HL-60 (cell line): ENCODE results near the gene CDH20.

Source experiments
- DNase-seq, 2 experiments: peaks; one replicate each; pipeline ENCODE4 v3.0.0-alpha.2; 2010 to 2020; ENCODE audit warnings: low read depth in 1 of 2, low spot score in 1 of 2
- H3K27ac ChIP-seq: fragments of 250-450 bp; sonication (Bioruptor Pico); replicated peaks from 2 replicates; pipeline ENCODE4 v1.5.1; 2020; ENCODE audit warnings: mild to moderate bottlenecking, moderate library complexity
- H3K27me3 ChIP-seq: fragments of 250-450 bp; sonication (Bioruptor Pico); 2 replicates; pipeline ENCODE4 v1.5.1; 2021; ENCODE audit warnings: mild to moderate bottlenecking, moderate library complexity; ENCODE audit not compliant: insufficient read depth, poor library complexity, severe bottlenecking
- H3K4me3 ChIP-seq: replicated peaks from 2 replicates; pipeline ENCODE4 v1.5.1; 2011; ENCODE audit warnings: mild to moderate bottlenecking, control low read depth, low read length; ENCODE audit not compliant: insufficient read depth
- GABPA ChIP-seq: IDR thresholded peaks from 2 replicates; pipeline ENCODE4 v1.6.1; 2012; ENCODE audit warnings: low read depth
- POLR2AphosphoS5 ChIP-seq: IDR thresholded peaks from 2 replicates; pipeline ENCODE4 v1.6.1; 2012; ENCODE audit warnings: low read depth
- SPI1 ChIP-seq: IDR thresholded peaks from 2 replicates; pipeline ENCODE4 v1.6.1; 2012; ENCODE audit warnings: low read depth, mild to moderate bottlenecking, borderline replicate concordance
- TF ChIP-seq, protein P1 (sequence below): IDR thresholded peaks from one replicate; pipeline ENCODE4 v1.5.1; 2011; ENCODE audit warnings: low read length, control low read depth, inconsistent platforms; ENCODE audit not compliant: insufficient read depth
- TF ChIP-seq, protein P2 (sequence below): IDR thresholded peaks from 2 replicates; pipeline ENCODE4 v1.6.1; 2012; ENCODE audit warnings: low read depth; ENCODE audit not compliant: insufficient replicate concordance

Gene CDH20

DNA sequence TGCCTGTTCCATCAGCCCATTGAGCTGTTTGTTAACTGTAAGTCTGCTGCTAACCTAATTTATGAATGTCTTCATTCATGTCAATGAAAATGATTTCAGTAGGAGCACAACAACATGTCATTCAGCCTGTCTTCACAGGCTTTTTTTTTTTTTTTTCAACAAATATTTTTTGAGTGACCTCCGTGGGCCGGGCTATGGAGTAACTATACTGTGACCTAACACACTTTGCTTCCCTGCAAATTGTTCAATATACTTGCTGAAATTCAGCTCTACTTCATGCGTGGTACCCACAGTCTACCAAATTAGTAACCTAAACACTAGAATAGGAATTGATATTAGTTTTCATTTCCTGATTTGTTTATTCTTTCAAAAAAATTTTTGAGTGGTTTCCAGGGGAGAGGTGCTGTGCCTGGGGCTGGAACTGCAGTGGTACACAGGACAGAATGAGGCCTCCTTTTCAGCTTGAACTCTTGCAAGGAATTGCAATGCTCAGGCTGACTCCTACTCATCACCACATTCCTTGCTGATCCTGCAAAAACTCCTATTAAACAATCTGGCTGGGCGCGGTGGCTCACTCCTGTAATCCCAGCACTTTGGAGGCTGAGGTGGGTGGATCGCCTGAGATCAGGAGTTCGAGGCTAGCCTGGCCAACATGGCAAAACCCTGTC is 87.1 kb downstream of the CDH20 start:
- Histone ChIP-seq H3K27ac (no peak overlapping the region), H3K4me3 (no peak overlapping the region), H3K27me3 (no peaks in the 10 kb centered on the region)
- TF ChIP-seq SPI1 (no peak), POLR2AphosphoS5 (no peak), GABPA (no peak)
- TF ChIP-seq, protein P1, sequence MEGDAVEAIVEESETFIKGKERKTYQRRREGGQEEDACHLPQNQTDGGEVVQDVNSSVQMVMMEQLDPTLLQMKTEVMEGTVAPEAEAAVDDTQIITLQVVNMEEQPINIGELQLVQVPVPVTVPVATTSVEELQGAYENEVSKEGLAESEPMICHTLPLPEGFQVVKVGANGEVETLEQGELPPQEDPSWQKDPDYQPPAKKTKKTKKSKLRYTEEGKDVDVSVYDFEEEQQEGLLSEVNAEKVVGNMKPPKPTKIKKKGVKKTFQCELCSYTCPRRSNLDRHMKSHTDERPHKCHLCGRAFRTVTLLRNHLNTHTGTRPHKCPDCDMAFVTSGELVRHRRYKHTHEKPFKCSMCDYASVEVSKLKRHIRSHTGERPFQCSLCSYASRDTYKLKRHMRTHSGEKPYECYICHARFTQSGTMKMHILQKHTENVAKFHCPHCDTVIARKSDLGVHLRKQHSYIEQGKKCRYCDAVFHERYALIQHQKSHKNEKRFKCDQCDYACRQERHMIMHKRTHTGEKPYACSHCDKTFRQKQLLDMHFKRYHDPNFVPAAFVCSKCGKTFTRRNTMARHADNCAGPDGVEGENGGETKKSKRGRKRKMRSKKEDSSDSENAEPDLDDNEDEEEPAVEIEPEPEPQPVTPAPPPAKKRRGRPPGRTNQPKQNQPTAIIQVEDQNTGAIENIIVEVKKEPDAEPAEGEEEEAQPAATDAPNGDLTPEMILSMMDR = no peak
- TF ChIP-seq, protein P2, sequence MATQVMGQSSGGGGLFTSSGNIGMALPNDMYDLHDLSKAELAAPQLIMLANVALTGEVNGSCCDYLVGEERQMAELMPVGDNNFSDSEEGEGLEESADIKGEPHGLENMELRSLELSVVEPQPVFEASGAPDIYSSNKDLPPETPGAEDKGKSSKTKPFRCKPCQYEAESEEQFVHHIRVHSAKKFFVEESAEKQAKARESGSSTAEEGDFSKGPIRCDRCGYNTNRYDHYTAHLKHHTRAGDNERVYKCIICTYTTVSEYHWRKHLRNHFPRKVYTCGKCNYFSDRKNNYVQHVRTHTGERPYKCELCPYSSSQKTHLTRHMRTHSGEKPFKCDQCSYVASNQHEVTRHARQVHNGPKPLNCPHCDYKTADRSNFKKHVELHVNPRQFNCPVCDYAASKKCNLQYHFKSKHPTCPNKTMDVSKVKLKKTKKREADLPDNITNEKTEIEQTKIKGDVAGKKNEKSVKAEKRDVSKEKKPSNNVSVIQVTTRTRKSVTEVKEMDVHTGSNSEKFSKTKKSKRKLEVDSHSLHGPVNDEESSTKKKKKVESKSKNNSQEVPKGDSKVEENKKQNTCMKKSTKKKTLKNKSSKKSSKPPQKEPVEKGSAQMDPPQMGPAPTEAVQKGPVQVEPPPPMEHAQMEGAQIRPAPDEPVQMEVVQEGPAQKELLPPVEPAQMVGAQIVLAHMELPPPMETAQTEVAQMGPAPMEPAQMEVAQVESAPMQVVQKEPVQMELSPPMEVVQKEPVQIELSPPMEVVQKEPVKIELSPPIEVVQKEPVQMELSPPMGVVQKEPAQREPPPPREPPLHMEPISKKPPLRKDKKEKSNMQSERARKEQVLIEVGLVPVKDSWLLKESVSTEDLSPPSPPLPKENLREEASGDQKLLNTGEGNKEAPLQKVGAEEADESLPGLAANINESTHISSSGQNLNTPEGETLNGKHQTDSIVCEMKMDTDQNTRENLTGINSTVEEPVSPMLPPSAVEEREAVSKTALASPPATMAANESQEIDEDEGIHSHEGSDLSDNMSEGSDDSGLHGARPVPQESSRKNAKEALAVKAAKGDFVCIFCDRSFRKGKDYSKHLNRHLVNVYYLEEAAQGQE = no peak
- DNase-seq = no peak

DNA sequence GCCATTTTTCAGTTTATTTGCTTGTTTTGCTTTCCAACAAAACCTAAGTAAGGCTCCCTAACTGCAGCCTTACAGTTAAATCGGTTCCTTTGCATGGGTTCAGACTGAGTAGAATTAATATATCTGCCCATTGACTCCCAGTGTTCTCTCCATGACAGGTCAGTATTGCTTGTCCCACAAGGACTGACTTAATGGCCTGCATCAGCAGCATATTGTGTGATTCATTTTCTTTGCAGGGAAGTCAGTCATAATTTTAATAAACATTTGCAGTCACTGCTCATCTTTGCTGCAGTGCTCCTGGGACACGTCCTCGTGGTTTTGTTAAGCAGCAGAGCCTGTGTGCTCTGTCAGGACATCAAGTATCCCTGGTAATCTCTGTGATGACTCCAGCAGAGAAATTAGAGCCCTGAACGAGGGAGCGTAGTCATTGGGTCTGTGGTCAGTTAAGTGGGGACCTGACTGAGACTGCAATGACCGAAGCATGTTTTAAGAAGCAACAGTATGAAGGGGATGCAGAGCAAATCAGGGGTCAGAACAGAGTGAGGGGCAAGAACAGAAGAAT is 93.3 kb downstream of the CDH20 start:
- no peaks in the 10 kb centered on the region for H3K27me3 ChIP-seq
- no peak overlapping the region for H3K4me3 ChIP-seq
- no peak overlapping the region for H3K27ac ChIP-seq
- no peak for DNase-seq
- no peak for TF ChIP-seq POLR2AphosphoS5
- TF ChIP-seq, protein P2 = no peak
- no peak for TF ChIP-seq GABPA
- no peak for TF ChIP-seq SPI1
- TF ChIP-seq, protein P1 = no peak

DNA sequence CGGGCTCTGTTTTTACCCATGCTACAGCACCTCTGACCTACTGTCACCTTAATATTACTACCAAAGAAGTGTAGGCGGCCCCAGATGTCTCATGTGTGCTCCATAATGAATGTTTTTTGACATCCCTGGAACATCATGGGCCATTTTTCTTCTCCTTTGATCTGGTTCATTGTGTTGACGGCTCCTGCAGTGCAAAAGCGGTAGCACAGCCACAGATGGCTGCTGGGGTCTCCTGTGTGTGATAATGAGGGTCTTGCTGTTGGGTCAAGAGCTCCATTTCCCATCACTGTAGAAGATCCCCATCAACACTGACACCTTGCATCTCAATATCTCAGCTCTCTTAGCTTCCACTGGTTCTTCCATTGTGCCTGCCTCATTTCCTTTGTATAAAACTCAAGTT is 95.0 kb downstream of the CDH20 start:
- no peak for TF ChIP-seq POLR2AphosphoS5
- TF ChIP-seq, protein P1 = no peak
- TF ChIP-seq GABPA = no peak
- no peak for TF ChIP-seq SPI1
- TF ChIP-seq, protein P2 = no peak
- no peak overlapping the region for H3K4me3 ChIP-seq
- no peak for DNase-seq

More for the DNA sequence above, 95.0 kb downstream of the CDH20 start:
- no peak overlapping the region for H3K27ac ChIP-seq
- H3K27me3 ChIP-seq = no peaks in the 10 kb centered on the region
